ENCODE results near the gene WDR47.

DNA sequence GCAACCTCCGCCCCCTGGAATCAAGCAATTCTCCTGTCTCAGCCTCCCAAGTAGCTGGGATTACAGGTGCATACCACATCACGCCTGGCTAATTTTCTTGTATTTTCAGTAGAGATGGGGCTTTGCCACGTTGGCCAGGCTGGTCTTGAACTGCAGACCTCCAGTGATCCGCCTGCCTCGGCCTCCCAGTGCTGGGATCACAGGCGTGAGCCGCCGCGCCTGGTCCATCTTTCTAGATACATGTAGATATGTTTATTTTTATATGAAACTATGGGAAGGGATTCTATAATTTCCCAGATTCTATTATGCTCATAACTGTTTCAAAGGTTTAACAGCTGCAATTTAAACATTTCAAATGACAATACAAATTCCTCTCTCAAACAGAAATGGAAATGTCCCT is 105.7 kb downstream of the WDR47 start:
- no peak for TF ChIP-seq EZH2phosphoT487 (IDR thresholded peaks at IDR 0.05; ENCODE audit: insufficient read depth, low read depth)
- TF ChIP-seq EZH2 (IDR thresholded peaks at IDR 0.05; ENCODE audit: insufficient read depth, poor library complexity, severe bottlenecking): no peak

Measured in GM23248 (cell line).